HG03520 (cell line): Measurements from ENCODE around the gene ATP5ME.
"Not testable (repeated sequence)": the region's sequence is repeated elsewhere in the genome, so short reads cannot be mapped to it uniquely, and the experiment has no call there.

ENCODE experiments used
- ATAC-seq: cut with Tn5 transposase; IDR thresholded peaks from one replicate; pipeline ENCODE4 v1.9.1; 2021; ENCODE audit warnings: mild to moderate bottlenecking, moderate library complexity; ENCODE audit not compliant: unreplicated experiment

Gene ATP5ME

DNA sequence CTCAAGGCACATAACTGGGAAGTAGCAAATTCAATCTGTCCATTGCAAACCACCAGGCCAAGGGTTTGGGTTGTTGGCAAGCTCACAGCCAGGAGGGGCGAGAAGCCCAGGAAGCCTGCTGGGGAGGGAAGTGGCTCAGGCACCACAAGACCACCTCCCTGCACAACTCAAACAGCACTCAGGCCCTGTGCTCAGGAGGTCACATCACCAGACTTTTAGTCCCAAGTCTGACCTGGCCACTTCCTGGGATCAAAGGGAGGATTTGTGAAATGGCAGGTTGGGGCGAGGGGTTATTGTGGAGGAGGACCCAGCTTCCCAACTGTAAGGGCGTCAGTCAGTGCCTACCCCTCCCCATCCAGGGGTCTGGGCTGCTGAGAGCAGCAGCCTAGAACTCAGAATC lies 2.3 kb downstream of the ATP5ME start:
- ATAC-seq, result no peak

- not testable (repeated sequence) for ATAC-seq
Measured at GRCh38 chr4:669806-670559, 4.1 kb downstream of the ATP5ME start.

- not testable (repeated sequence) for ATAC-seq
Measured at GRCh38 chr4:668219-668618, 5.9 kb downstream of the ATP5ME start.

DNA sequence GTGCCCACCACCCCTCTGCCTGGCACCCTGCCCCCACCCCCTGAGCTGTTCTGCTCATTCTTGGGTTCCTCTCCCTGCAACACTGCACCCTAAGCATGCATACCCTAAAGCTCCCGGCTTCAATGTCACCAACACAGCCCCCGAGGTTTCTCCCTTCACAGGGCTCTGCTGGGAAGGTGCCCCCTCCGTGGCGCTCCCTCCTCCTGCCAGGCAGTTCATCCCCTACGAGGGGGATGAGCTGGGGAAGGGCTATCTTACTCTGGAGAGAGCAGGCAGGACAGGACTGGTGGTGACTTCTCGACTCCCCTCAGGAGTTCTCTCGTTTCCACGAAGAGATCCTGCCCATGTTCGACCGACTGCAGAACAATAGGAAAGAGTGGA lies 6.5 kb downstream of the ATP5ME start:
- ATAC-seq, result no peak

DNA sequence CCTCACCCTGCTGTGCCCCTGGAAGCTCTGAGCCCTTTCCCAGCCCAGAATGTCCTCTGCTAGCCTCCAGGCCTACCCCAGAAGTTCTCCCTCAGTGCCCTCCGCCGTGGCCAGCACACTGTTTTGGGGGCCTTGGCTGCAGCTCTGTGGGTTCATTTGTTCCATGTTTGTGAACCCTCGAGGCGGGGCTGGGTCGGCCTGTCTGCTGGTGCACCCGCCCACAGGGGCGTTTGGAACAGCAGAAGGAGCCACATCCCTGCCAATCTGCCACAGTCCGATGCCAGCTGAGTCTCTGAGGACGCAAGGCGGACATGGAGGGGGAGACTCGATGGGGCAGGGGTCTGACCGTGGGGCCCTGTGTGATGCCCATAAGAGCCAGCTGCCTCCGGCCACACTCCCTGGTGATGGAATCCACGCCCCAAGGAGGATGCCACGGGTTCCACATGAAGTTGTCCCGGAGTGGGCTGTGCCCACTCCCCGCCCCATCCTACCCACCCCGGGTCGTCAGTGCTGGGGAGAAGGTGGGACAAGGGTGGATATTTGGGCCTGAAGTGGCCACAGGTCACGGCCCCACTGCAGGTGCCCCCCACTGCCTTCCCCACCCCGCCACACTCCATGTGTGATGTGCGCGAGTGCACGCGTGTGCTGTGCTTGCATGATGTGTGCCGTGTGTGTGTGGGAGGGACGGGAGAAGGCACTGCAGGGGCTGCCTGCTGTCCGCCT lies 7.1 kb downstream of the ATP5ME start:
- no peak for ATAC-seq

- no peak for ATAC-seq
Measured at GRCh38 chr4:666436-666810, 7.7 kb downstream of the ATP5ME start.

DNA sequence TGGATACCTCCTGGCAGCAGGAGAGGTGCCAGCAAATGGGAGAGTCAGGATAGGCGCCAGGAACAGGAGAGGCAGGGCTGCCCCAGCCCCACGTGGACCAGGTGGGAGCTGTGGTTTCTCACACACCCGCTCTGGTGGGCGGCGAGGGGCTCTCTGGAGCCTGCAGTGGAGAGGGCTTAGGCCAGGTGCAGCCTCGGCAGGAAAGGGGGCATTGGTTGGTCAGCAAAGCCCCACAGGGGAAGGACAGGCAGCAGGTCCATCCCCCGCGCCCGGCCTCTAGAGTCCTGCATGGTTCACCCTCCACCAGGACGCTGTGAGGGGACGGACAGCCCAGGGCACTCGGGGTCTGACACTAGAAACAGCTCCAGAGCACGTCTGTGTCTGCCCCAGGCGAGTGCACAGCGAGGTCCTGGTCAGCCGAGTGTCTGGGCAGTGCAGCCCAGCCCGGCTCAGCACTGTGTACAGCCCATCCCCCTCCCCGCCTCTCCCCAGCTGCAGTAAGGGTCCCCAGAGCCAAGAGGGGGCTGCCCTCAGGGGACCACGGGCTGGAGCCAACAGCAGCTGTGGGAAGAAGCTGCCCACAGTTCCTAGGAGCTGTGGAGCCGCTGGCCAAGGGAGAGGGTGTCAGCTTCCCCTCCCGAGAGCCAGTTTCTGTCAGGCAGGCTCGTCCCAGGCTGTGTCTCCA lies 8.2 kb downstream of the ATP5ME start:
- ATAC-seq, result no peak

GRCh38 chr4:665381-665750 lies 8.7 kb downstream of the ATP5ME start:
- ATAC-seq, result no peak

- ATAC-seq, result no peak
Measured at GRCh38 chr4:664713-665231, 9.3 kb downstream of the ATP5ME start.

DNA sequence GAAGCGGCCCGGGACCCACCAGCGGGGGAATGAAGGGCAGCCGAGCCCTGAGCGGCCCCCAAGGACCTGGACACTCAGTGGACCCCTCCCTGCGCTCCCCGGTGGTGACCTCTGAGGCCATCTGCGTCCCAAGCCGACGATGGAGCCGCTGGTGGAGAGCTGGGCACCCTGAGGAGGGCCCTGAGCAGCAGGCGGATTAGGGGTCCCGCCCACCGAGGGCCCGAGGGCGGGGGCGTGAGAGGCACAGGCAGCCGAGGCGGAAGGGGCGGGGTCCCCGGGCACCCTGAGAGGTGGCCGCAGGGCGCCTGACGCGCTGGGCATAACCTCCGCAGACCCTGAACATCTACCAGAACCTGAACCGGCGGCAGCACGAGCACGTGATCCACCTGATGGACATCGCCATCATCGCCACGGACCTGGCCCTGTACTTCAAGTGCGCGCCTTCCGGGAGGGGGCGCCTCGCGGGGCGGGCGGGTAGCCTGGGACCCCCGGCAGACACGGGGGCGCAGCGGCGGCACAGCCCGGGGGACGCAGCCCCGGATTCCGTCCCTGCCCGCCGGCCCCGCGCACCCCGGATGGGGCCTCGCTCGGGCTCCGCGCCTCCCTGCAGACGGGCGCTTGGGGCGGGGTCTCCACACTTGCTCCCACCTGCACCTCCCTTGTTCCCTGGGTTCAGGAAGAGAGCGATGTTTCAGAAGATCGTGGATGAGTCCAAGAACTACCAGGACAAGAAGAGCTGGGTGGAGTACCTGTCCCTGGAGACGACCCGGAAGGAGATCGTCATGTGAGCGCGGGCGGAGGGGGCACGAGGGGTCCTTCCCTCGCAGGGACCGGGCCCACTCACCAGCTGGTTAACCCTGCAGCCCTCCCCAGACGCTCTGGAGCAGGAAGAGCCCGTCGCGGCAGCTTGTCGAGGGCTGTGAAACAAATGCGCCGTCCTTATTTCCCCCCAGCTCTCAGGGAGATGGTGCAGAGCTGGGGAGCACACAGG lies 10.3 kb downstream of the ATP5ME start:
- ATAC-seq, result peak; percentile 48

GRCh38 chr4:663046-663437 lies 11.0 kb downstream of the ATP5ME start:
- ATAC-seq, result no peak

- no peak for ATAC-seq
Measured at GRCh38 chr4:661881-662761, 12.0 kb downstream of the ATP5ME start.

GRCh38 chr4:661231-661630 lies 12.8 kb downstream of the ATP5ME start:
- no peak for ATAC-seq

GRCh38 chr4:660401-660800 lies 13.7 kb downstream of the ATP5ME start:
- ATAC-seq, result no peak

GRCh38 chr4:659851-660250 lies 14.2 kb downstream of the ATP5ME start:
- no peak for ATAC-seq

DNA sequence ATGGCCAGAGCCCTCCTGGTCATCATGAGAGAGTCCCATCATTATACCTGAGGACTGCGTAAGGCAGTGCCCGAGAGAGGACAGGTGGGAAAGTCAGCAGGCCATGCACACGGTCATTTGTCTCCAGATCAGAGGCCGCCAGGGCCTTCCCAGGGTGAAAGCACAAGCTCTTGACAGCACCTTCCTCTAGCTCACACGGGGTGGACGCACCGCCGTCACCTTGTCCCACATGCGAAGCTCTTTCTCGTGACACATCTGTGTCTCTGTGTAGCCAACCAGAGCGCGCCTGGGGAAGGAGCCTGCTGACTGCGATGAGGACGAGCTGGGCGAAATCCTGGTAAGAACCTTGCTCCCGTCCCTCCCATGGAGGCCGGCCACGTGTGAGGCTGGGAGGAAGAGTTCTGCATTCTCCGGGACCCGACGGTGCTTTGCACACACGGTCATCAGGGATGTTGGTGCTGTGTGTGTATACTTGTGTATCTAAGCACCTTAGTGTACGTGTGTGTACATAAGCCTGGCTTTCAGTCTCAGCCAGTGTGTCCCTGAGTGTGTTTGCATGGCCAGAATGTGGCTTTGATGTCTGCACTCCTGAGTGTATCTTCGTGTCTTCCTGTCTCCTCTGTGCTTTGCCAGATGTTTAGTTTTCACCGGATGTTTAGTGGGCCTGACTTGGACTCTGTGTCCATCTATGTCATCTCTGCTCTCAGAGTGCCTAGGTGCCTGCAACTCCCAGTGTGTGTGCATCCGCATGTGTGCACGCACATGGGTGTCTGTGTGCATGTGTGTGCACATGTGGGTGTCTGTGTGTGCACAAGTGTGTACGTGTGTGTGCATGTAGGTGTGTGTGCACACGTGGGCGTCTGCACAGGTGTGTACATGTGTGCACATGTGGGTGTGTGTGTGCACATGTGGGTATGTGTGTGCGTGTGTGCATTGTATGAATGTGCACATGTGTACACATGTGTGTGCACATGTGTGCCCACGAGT lies 15.1 kb downstream of the ATP5ME start:
- ATAC-seq, result no peak

DNA sequence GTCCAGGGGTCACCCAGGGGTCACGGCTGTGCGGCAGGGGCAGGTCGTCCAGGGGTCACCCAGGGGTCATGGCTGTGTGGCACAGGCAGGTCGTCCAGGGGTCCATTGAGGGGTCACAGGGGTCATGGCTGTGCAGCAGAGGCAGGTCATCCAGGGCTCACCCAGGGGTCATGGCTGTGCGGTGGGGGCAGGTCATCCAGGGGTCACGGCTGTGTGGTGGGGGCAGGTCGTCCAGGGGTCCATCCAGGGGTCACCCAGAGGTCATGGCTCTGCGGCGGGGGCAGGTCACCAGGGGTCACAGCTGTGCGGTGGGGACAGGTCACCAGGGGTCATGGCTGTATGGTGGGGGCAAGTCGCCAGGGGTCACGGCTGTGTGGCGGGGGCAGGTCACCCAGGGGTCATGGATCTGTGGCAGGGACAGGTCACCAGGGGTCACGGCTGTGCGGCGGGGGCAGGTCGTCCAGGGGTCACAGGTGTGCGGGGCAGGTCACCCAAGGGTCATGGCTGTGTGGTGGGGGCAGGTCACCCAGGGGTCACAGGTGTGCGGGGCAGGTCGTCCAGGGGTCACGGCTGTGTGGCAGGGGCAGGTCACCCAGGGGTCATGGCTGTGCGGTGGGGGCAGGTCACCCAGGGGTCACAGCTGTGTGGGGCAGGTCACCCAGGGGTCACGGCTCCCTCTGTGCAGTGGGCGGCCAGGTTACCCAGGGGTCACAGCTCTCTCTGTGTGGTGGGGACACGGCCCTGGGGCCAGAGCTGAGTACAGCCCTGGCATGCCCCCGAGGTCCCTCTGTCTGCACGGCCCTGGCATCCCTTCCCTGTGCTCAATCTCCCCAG lies 16.0 kb downstream of the ATP5ME start:
- ATAC-seq, result no peak
